NCI-H748 treated with DMSO at 0.1 percent for 48 hours (cell line): Measurements from ENCODE around the gene DUS1L.

Experiments
- DNase-seq: peaks from one replicate; lab custom pipeline; 2025; lab: John Stamatoyannopoulos, UW

DUS1L gene

DNA sequence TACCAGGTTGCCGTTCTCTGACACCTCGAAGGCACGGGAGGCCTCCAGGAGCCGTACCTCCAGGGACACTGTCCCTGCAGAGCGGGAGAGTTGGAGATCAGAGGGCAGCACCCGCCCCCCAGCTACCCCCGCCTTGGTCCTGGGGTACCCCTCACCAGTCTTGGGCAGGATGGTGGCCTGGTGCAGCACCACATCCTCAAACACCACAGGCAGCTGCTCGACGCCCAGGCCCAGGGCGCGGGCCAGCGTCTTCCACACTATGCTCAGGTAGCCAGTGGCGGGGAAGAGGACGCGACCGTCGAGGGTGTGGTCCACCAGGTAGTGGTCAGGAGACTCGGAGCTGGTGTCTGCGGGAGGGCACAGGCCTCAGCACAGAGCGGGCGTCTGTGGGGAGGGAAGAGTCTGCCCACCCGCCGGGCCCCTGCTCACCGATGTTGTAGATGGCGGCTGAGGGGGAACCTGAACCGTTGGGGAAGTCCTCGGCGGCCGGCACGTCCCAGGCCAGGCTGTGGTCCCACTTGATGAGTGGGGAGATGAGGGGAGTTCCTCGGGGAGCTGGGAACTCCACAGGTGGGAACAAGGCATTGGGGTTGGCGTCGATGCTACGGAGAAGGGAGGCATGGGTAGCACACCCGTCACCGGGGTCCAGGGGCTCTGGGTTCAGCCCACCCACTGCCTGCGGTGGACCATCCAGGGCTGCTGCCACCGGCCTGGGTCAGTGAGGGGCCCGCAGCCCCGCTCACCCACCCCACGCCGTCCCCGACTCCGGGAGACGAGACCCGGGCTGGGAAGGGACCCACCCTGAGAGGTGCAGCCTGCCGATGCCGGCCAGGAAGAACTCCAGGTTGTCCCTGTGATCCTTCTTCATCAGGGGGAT lies 22.6 kb upstream of the DUS1L start:
- DNase-seq, result no peak

DNA sequence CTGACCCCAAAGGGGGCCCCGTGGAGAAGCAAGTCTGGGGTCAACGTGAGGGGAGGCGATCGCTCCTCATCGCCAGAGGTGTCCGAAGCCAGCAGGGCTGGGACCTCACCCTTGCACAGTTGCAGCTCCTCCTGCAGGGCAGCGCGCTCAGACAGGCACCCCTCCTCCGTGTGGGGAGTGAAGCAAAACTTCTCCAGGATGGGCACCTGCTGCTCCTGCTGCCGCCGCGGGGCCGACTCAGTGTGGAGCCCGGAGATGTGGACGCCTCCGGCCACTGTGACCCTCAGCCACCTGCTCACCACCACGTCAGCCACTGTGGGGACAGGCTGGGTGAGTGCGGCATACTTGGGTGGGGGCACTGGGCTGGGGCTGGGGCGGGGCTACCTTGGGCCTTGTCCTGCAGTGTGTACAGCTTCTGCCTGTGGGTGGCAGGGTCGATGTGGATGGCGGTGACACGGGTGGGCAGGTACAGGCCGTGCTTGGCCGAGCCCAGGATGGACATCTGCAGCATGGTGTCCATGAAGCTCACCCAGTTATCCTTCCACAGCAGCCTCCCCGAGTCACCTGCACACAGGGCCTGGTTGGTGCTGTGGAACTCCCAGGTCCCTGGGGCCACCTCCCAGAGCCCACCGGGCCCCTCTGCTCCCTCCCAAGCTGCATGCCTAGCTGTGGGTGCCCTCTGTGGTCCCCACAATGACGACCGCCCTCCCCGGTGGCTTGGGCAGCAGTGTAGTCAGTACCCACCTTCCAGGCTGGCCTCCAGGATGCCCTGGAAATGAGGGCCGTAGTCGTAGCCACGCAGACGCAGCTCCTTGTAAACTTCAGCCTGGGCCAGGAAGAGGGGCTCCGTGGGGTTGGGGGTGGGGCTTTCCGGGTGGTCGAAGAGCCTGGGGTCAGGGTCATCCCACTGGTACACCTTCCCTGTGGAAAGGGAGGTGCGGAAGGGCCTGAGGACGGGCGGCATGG lies 21.6 kb upstream of the DUS1L start:
- DNase-seq, result no peak

DNA sequence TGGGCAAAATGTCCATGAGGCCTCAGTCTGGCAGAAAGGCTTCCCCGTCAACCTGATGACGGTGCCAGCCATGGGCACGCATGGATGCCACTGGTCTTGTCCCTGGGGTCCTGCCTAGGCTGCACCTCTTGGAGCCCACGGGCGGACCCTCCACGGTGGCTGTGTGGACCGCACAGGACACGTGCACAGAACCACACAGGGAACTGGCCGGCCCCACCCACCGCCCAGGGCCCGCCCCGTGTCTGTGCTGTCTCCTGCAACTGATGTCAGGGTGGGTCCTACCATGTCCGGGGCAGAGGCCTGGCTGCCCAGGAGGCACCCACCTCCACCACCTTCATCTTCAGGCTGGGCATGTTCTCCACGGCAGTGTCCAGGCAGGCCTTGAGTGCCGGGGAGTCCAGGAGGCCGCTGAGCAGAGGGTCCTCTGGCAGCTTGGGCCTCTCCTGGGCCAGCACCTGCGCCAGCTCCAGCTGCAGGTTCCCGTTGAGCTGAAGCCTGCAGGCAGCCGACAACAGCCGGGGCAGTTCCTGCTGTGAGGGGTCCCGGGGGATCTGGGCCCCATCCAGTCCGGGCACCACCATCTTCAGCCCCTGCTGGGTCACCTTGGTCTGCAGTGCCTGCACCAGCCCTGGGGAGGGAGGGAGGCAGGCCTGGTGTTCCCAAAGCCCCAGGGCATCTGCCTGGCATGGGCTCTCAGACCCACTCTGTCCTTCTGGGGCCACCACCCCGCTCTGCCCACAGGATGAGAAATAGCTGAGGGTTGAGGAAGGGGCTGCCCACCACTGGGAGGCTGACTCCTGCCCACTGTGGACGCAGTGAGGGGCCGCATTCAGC lies 20.5 kb upstream of the DUS1L start:
- no peak for DNase-seq

DNA sequence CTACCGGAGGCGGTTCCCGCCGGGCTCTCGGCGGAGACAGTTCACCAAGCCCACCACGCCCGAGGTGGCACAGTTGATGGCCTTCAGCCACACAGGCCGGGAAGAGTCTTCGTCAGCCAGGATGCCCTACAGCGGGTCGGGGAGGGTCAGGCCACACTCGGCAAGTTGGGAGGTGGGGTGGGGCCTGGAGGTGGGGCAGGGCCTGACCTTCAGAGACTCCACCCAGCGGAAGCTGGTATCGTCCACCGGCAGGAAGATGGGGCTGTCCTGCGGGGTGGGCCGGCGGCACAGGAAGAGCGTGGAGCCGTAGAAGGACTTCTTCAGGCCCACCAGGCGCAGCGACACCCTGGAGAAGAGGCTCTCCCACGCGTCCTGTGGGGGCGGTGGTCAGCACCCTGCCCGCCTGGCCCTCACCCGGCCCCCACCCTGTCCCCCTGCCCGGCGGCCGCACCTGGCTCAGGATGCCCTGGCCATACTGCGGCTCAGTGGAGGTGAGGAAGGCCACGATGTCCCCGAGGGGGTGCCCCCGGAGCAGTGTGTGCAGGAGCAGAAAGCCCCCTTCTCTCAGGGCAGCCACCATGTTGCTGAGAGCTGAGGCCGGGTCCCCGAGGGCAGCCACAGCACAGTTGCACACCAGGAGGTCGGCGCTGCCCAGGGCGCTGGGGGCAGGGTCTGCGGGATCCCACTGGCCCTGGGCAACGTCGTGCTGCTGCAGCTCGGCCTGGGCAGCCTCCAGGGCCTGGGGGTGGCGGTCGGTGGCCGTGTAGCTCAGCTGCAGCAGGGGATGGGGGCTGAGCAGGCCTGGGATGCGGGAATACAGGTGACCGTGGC lies 19.6 kb upstream of the DUS1L start:
- no peak for DNase-seq

DNA sequence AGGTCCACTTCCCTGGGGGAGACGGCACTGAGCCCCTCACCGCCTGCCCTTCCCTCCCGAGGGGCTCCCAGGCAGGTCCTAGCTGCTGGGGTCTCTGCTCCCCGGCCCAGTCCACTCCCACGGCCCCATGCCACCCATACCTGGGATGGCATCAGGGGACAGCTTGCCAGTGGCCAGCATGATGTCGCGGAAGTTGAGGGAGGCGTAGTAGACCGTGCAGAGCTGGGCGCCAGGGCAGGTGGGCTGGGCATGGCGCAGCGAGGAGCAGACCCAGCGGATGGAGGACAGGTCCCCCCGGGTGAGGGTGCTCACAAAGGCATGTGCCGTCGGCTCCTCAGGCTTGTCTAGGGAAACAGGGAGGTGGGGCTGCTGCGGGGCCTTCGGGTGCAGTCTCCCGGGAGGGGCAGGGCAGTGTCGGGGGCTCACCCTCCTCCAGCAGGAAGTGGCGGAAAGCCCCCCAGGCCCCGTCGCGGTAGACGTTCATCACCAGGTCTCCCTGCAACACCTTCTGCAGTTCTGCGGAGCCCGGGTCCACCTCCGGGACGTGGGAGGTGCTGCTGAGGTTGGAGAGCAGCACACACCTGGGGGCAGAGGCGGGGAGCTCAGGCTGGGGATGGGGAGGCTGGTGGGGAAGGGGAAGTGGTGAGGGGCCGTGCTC lies 18.9 kb upstream of the DUS1L start:
- no peak for DNase-seq

DNA sequence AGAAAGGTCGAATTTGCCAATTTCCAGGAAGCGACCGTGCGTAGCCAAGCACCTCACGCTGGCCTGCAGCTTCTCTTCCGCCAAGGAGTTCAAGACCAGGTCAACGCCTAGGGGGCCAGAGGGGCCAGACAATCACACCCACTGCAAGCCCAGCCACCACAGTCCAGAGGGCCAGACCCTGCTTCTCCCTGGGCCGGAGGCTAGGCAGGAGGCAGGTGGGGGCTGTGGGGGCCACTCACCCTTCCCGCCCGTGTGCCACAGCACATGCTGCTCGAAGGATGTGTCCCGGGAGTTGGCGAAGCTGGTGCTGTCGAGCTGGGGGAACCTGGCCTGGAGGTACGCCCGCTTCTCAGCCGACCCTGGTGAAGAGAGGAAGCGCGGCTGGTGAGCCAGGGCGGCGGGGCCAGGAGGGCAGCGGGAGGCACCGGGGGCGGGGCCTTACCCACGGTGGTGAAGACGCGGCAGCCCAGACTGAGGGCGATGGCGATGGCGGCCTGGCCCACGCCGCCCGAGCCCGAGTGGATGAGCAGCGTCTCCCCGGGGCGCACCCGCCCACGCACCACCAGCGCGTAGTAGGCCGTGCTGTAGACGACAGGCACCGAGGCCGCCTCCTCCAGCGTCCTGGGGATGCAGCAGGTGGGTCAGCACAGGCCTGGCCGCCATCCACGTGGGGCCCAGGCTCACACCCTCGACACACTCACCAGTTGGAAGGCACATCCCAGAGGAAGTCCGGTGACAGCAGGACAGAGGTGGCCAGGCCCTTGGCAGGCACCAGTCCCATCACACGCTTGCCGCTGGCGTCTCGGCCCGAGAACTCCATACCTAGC lies 18.1 kb upstream of the DUS1L start:
- DNase-seq, result no peak

DNA sequence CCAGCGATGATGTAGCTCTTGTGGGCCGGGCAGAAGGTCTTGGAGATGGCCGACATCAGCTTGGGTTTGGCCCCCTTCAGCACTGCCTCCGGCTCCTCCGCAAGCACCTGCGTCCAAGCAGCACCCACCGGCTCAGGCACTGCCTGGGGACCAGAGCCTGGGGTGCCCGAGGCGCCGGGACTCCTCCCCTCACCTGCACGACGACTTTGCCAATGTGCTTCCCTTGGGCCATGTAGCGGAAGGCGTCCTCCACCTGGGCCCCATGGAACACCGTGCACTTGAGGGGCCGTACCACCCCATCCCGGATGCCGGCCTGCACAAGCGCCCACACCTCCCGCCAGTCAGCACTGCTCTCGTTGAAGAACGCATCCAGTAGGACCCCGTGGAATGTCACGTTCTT lies 17.4 kb upstream of the DUS1L start:
- DNase-seq, result no peak

DNA sequence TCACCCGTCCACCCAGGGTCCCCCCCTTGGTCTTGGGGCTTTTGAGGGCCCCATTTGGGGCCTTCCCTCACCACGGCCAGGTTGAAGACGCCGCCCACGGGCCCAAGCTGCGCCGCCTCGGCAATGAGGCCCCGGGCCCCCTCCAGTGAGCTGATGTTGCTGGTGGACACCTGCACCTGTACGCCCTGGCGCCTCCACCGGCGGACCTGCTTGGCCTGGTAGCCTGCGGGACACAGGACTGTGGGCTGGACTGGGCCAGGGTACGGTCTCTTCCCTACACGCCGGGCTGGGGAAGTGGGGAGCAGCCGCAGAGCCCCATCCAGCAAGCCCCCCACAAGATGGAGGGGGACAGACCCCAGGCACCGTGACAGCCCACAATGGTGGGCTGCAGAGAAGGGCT lies 16.9 kb upstream of the DUS1L start:
- no peak for DNase-seq

DNA sequence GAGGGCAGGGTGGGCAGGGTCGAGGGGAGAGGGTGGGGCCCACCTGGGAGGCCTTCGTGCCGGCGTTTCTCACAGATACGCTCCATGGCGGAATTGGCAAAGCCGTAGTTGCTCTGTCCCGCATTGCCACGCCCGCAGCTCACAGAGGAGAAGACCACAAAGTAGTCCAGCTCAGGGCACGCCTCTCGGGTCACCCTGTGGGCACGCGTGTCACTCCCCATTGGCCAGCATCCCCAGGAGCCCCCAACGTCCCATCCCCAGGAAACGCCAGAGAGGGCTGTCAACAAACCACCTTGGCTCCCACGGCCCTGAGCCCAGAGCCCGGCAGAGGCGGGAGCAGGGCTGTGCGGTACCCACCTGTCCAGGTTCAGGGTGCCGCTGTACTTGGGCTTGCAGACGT lies 16.4 kb upstream of the DUS1L start:
- DNase-seq, result no peak

DNA sequence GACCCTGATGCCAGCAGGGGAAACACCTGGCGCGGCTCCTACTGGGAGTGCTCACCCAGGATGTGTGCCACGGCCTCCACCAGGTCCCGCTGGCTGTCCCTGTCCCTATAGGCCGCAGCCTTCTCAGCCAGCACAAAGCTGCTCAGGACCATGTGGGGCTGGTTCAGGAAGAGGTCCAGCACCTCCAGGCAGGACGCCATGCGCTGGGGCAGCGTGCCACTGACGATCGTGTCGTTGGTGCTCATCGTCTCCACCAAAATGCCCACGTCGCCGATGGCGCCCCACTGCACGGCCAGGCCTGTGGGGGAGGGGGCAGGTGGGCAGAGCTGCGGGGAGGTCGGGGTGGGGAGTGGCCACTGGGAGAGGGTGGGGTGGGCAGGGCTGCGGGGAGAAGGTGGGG lies 15.9 kb upstream of the DUS1L start:
- no peak for DNase-seq

DNA sequence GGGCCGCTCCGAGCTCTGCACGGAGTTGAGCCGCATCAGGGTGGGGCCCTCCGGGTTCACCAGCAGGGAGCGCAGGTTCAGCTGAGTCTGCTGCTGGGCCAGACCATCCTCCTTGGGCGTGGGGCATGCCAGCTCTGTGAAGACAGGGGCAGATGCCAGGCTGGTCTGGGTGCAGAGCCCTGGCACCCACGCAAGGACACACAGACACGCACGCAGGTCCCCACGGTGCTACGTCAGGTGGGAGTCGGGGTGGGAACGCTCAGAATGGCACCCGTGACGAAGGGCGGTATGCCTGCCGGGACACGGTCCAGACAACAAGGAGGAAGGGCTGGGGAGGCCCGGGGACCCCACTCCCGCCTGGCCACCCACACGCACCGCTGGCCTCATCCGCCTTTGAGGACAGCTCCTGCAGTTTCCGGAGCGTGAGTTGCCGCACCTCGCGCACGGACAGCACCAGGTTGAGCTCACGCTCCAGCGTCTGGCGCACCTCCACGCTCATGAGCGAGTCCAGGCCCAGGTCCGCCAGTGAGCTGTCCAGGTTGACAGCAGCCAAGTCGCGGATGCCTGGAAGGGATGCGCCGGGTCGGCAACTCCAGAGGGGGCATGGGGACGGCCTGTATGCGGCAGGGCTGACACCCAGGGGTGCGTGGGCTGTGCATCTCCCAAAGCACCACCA lies 15.3 kb upstream of the DUS1L start:
- no peak for DNase-seq

DNA sequence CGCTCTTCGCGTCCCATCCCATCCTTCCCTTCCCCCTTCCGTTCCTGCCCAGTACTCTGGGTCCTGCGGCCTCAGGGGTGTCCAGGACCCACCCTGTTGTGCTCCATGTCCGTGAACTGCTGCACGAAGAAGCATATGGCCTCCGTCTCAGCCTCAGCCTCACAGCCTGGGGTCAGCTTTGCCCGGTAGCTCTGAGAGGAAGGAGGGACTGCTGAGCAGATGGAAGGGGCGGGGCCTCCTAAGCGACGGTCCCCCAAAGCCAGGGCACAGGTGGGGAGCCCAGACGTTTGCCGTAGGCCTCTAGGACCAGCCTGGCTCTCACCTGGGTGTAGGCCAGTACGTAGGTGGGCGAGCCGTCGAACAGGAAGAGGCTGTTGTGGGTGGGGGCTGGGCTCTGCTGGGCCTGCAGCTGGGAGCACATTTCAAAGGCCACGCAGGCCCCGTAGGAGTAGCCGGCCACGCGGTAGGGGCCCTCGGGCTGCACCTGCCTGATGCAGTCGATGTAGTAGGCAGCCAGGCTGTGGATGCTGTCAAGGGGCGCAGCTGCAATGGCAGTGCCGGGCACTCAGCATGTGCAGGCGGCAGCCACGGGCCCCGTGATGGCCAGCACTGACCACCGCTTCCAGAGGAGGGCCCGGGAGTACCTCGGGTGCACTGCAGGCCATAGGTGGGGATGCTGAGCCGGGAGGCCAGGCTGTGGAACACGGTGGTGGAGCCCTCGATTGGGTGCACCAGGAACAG lies 14.6 kb upstream of the DUS1L start:
- DNase-seq, result no peak

DNA sequence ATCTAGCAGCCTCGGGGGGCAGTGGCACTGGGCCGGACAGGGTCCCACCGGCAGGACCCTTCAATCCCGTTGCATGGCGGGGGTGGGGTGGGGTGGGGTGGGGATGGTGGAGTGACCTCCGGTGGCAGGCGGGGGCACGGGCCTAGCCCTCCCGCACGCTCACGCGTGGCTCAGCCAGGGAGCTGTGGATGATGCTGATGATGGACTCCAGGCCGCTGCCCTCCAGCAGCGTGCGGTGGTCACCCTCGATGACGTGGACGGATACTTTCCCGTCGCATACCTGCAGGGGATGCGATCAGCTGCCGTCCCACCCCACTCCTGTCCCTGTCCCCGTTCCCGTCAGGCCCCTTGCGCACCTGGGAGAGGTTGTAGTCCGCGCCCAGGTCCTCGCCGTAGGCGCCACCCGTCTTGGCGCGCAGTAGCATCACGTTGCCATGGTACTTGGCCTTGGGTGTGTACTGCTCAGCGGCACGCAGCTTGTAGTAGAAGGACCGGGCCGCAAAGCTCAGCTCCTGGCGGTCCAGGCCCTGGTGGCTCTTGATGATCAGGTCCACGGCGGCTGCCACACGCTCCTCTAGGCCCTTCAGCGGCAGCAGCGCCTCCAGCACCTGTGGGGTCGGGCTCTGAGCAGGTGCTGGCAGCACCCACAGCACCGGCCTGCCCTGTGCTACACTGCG lies 13.5 kb upstream of the DUS1L start:
- DNase-seq, result no peak

DNA sequence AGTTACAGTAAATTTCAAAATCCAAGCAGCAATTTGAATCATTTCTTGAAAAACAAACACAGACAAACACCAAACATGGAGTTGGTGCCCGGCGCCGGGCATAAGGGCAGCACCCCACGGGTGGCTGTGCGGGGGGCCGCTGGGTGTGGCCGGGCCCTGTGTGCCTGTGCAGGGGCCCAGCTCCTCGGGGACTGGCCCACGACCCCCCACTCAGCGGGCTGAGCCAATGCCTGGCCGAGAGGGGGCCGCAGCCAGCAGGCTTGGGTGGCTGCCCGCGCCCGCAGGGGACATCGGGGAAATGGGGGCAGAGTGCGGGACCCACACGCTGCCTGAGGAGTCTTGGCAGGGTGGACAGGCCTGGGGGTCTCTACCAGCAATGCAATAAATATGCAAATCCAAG lies 12.8 kb upstream of the DUS1L start:
- DNase-seq, result no peak

DNA sequence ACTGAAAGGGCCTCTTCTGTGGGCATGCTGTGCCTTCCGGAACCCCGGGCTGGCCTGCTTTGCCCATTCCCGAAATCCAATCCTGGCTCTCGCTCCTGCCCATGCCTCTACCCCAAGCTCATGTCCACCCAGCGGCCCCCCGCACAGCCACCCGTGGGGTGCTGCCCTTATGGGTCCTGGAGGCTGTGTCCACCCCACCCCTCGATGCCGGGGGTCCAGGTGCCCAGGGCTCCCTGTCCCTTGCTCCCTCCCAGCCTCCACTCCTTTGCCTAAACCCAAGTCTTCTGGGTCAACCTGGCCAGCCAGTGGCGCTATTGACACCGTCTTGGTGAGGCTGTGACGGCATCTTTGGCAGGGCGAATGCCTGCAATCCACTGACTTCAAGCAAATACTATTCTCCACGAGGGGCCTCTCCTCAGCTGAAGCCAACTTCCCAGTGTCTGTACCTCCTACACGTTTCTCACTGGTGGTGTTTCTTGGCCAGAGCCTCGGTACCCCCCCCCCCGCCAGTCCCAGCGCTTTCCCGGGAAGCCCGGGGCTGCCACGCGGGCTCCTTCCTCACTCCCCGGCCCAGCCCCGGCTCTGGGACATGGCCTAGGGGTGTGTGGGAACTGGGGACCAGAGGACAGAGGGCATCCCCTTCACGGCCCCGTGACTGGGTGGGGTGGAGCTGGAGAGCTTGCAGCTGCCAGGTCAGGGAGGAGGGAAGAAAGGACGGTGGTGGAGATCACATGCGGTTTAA lies 12.2 kb upstream of the DUS1L start:
- DNase-seq, result no peak

DNA sequence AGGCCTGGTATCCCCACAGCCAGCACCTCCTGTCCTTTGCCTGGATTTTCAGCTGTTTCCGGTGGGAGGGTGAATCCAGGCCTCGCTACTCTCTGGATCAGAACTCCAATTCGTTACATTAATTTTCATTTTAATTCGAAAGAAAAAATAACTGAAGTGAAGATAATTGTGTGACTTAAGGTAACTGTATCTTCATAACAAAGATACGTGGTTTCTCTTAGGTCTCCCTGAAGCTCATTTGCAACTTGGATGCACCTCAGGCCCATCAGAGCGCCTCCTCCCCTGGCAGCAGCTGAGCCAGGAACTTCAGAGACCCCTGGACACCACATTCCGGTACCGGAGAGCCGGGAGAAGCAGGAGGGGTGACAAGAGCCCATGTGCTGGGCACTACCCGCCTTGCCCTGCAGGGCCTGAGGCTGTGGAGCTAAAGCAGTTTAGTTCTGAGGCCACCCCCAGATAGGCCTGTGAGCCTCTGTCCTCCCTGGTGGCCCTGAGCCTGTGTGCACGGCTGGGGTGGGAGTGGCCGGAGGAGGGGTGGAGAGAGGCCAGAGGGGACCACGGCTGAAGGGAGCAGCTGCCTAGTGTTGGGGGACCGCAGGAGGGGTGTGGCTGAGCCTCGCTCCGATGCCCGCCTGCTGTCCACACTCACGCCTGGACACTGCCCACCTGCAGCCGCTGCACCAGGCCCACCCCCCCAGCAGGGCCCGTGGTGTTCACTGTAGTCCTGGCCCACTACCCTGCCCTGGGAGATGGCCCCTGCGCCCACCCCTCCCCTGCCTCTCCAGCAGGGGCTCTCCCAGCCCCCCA lies 11.4 kb upstream of the DUS1L start:
- no peak for DNase-seq
